GM23338 (cell line): ENCODE measurements around the gene ZNRD2. TPM values are rescaled to one million over a fixed set of nuclear protein-coding genes. Genes with fewer than 3 reads are reported as not detected.

ENCODE experiments used
- ATAC-seq: fragments of 200-7000 bp; cut with Tn5 transposase; 3 replicates; pipeline ENCODE4 v1.9.1; 2020
- DNase-seq: peaks from one replicate; pipeline ENCODE4 v3.0.0-alpha.2; 2015; ENCODE audit warnings: low spot score
- H2AFZ ChIP-seq: fragments of 200-600 bp; sonication (generic); 2 replicates; pipeline ENCODE4 v1.8.0; 2016; ENCODE audit warnings: antibody characterized with exemption, mild to moderate bottlenecking, moderate library complexity
- H3F3A ChIP-seq: fragments of 200-600 bp; sonication (generic); replicated peaks from 2 replicates; pipeline ENCODE4 v1.8.0; 2017; ENCODE audit warnings: antibody characterized with exemption, mixed run types, low read depth
- H3K27ac ChIP-seq: fragments of 200-600 bp; sonication (generic); 2 replicates; pipeline ENCODE4 v1.6.1; 2016; ENCODE audit warnings: low read depth
- H3K27me3 ChIP-seq: fragments of 200-600 bp; sonication (generic); 2 replicates; pipeline ENCODE4 v1.8.0; 2016; ENCODE audit warnings: mild to moderate bottlenecking, mixed run types, moderate library complexity; ENCODE audit not compliant: insufficient read depth
- H3K36me3 ChIP-seq: fragments of 200-600 bp; sonication (generic); 2 replicates; pipeline ENCODE4 v1.8.0; 2016; ENCODE audit warnings: mild to moderate bottlenecking; ENCODE audit not compliant: insufficient read depth
- H3K4me1 ChIP-seq: fragments of 200-600 bp; sonication (generic); 2 replicates; pipeline ENCODE4 v1.8.0; 2016; ENCODE audit warnings: mild to moderate bottlenecking, moderate library complexity; ENCODE audit not compliant: insufficient read depth
- H3K4me2 ChIP-seq: fragments of 200-600 bp; sonication (generic); 2 replicates; pipeline ENCODE4 v1.7.1; 2017; ENCODE audit warnings: mixed run types
- H3K4me3 ChIP-seq: fragments of 200-600 bp; sonication (generic); 2 replicates; pipeline ENCODE4 v1.6.1; 2016; ENCODE audit warnings: mixed run types
- H3K79me2 ChIP-seq: fragments of 200-600 bp; sonication (generic); replicated peaks from 2 replicates; pipeline ENCODE4 v1.8.0; 2017; ENCODE audit warnings: mild to moderate bottlenecking; ENCODE audit not compliant: insufficient read depth
- H3K9me2 ChIP-seq: fragments of 200-600 bp; sonication (generic); 2 replicates; pipeline ENCODE4 v1.8.0; 2017; ENCODE audit not compliant: insufficient read depth
- H4K20me1 ChIP-seq: fragments of 200-600 bp; sonication (generic); replicated peaks from 2 replicates; pipeline ENCODE4 v1.8.0; 2017; ENCODE audit warnings: mild to moderate bottlenecking; ENCODE audit not compliant: insufficient read depth
- H3K27ac Mint-ChIP-seq: 2 replicates; pipeline ENCODE4 v1.8.0; 2020; ENCODE audit warnings: inconsistent platforms, mild to moderate bottlenecking, moderate library complexity, mixed read lengths
- H3K27me3 Mint-ChIP-seq: 3 replicates; pipeline ENCODE4 v1.8.0; 2022; ENCODE audit warnings: low read depth, mild to moderate bottlenecking, moderate library complexity, mixed read lengths, inconsistent platforms; ENCODE audit not compliant: insufficient read depth, poor library complexity
- H3K36me3 Mint-ChIP-seq: 3 replicates; pipeline ENCODE4 v1.8.0; 2021; ENCODE audit warnings: low read depth, mild to moderate bottlenecking, inconsistent platforms, moderate library complexity, mixed read lengths
- H3K4me1 Mint-ChIP-seq: 3 replicates; pipeline ENCODE4 v1.8.0; 2020; ENCODE audit warnings: mild to moderate bottlenecking, inconsistent platforms, mixed read lengths
- H3K4me3 Mint-ChIP-seq: 3 replicates; pipeline ENCODE4 v1.8.0; 2021; ENCODE audit warnings: moderate library complexity, mild to moderate bottlenecking, inconsistent platforms, mixed read lengths
- H3K9me3 Mint-ChIP-seq: 3 replicates; pipeline ENCODE4 v1.8.0; 2020; ENCODE audit warnings: moderate library complexity, mild to moderate bottlenecking, inconsistent platforms, mixed read lengths
- CREB1 ChIP-seq: fragments of 250-450 bp; sonication (Bioruptor Pico); IDR thresholded peaks from 2 replicates; pipeline ENCODE4 v1.5.0; 2020; ENCODE audit warnings: low read depth, mild to moderate bottlenecking, moderate library complexity
- CTCF ChIP-seq, 2 experiments: fragments of 200-600 bp in 1 of 2; sonication (generic) in 1 of 2; conservative IDR thresholded peaks; 2 replicates each; pipeline versions ENCODE4 v1.5.1 to v1.6.1; 2016 to 2017; ENCODE audit warnings: antibody characterized with exemption in 2 of 2, low read depth in 2 of 2, mild to moderate bottlenecking in 2 of 2, moderate library complexity in 1 of 2
- ETS1 ChIP-seq: IDR thresholded peaks from 2 replicates; pipeline ENCODE4 v1.6.1; 2016; ENCODE audit warnings: antibody characterized with exemption
- EZH2 ChIP-seq: fragments of 200-600 bp; sonication (generic); IDR thresholded peaks from one replicate; pipeline ENCODE4 v1.8.0; 2017; ENCODE audit warnings: antibody characterized with exemption, mild to moderate bottlenecking, low read depth; ENCODE audit not compliant: unreplicated experiment
- EZH2phosphoT487 ChIP-seq: fragments of 200-600 bp; sonication (generic); IDR thresholded peaks from one replicate; pipeline ENCODE4 v1.8.1; 2018; ENCODE audit warnings: antibody characterized with exemption; ENCODE audit not compliant: unreplicated experiment
- JUNB ChIP-seq: IDR thresholded peaks from one replicate; pipeline ENCODE4 v1.6.1; 2016; ENCODE audit warnings: antibody characterized with exemption; ENCODE audit not compliant: unreplicated experiment
- NANOG ChIP-seq: IDR thresholded peaks from 2 replicates; pipeline ENCODE4 v1.6.1; 2016; ENCODE audit warnings: antibody characterized with exemption, borderline replicate concordance
- POLR2AphosphoS5 ChIP-seq: IDR thresholded peaks from 2 replicates; pipeline ENCODE4 v1.6.1; 2016; ENCODE audit warnings: antibody characterized with exemption, low read depth
- REST ChIP-seq: IDR thresholded peaks from one replicate; pipeline ENCODE4 v1.6.1; 2018; ENCODE audit warnings: antibody characterized with exemption; ENCODE audit not compliant: unreplicated experiment
- STAT1 ChIP-seq: IDR thresholded peaks from one replicate; pipeline ENCODE4 v1.6.1; 2016; ENCODE audit warnings: antibody characterized with exemption; ENCODE audit not compliant: unreplicated experiment
- ZNF114 ChIP-seq: fragments of 250-450 bp; sonication (Bioruptor Pico); IDR thresholded peaks from 2 replicates; pipeline ENCODE4 v1.5.0; 2020; ENCODE audit warnings: mild to moderate bottlenecking, moderate library complexity
- ZNF331 ChIP-seq: fragments of 250-450 bp; sonication (Bioruptor Pico); IDR thresholded peaks from 2 replicates; pipeline ENCODE4 v1.5.0; 2020; ENCODE audit warnings: low read depth, mild to moderate bottlenecking, moderate library complexity
- ZNF462 ChIP-seq: fragments of 250-450 bp; sonication (Bioruptor Pico); IDR thresholded peaks from 2 replicates; pipeline ENCODE4 v1.5.0; 2020; ENCODE audit warnings: mild to moderate bottlenecking, moderate library complexity
- polyA plus RNA-seq: library from polyadenylated mRNA; unstranded; fragments of >200 nt; fragmentation: Nextera tagmentation; extraction: Ambion mirVana; gene quantifications from 2 replicates; pipeline ENCODE4 v1.2.1, GENCODE V29; 2016
- total RNA-seq: library from RNA; depleted of rRNA; stranded (reverse); fragments of >200 nt; shearing (Covaris generic); gene quantifications from 2 replicates; pipeline ENCODE4 v1.2.3, GENCODE V29; 2014

The ZNRD2 gene
- total and polyA plus RNA-seq, 2 experiments from 2014 or later = 78.6 to 148 TPM

- no peaks in the 10 kb centered on the region for H3K9me2 ChIP-seq
- peak; percentile 76 for ATAC-seq
- H3K4me3 Mint-ChIP-seq = peak within 1 kb of the TSS; percentile 94
- H3K27ac Mint-ChIP-seq = peak within 1 kb of the TSS; percentile 98
- H3K27ac ChIP-seq = peak within 1 kb of the TSS; percentile 74
- TF ChIP-seq STAT1 (no peak), ZNF114 (CRISPR knock-in tag) (no peak), JUNB (no peak), POLR2AphosphoS5 (peak; percentile 44), EZH2phosphoT487 (no peak), CTCF (conservative IDR thresholded peaks at IDR 0.05; ENCODE audit: low read depth in 2 of 2) (no peak), NANOG (0 out of 2 replicates have a peak, but pooled peaks have one; percentile 18), ZNF462 (no peak), ETS1 (peak; percentile 96), EZH2 (no peak), CREB1 (CRISPR knock-in tag) (peak; percentile 95), REST (no peak), ZNF331 (CRISPR knock-in tag) (no peak)
- peaks cover 14% of the 10 kb centered on the region for H4K20me1 ChIP-seq
- peaks cover 28% of the 10 kb centered on the region for H3K79me2 ChIP-seq
- H3K36me3 Mint-ChIP-seq = peaks cover 22% of the 10 kb centered on the region
- peak within 1 kb of the TSS; percentile 59 for H3K4me3 ChIP-seq
- peaks cover 26% of the 10 kb centered on the region for H3K27me3 Mint-ChIP-seq
- H3F3A ChIP-seq = peaks cover 10% of the 10 kb centered on the region
- H3K4me2 ChIP-seq = peak within 1 kb of the TSS; percentile 97
- peaks cover 14% of the 10 kb centered on the region; the same call in 1 of the 2 replicates for H3K4me1 ChIP-seq
- peak; percentile 100 for DNase-seq
- no peaks in the 10 kb centered on the region for H3K27me3 ChIP-seq
- H3K36me3 ChIP-seq = no peaks in the 10 kb centered on the region; the same call in 1 of the 2 replicates
- H3K4me1 Mint-ChIP-seq = peaks cover 16% of the 10 kb centered on the region
- no peaks in the 10 kb centered on the region; the same call in 2 of the 3 replicates for H3K9me3 Mint-ChIP-seq
- no peak within 1 kb of the TSS for H2AFZ ChIP-seq
Measured at GRCh38 chr11:65615229-65615949, 45.1 kb downstream of the ZNRD2 start, which contains the start of gene PCNX3. TSS of gene PCNX3 (plus strand) at chr11:65615776. CDS start at chr11:65616312, 536 bp downstream.
